Measurements from ENCODE around the gene ERAL1. TPM values are rescaled to one million over a fixed set of nuclear protein-coding genes. Genes with fewer than 3 reads are reported as not detected.
A peak's percentile ranks its signal among the peaks of the same experiment; 100 is the strongest.
"Not testable (repeated sequence)": the region's sequence is repeated elsewhere in the genome, so short reads cannot be mapped to it uniquely, and the experiment has no call there.

ERAL1 gene
- total RNA-seq, 1 donor from 2014 or later: 17.6 TPM

DNA sequence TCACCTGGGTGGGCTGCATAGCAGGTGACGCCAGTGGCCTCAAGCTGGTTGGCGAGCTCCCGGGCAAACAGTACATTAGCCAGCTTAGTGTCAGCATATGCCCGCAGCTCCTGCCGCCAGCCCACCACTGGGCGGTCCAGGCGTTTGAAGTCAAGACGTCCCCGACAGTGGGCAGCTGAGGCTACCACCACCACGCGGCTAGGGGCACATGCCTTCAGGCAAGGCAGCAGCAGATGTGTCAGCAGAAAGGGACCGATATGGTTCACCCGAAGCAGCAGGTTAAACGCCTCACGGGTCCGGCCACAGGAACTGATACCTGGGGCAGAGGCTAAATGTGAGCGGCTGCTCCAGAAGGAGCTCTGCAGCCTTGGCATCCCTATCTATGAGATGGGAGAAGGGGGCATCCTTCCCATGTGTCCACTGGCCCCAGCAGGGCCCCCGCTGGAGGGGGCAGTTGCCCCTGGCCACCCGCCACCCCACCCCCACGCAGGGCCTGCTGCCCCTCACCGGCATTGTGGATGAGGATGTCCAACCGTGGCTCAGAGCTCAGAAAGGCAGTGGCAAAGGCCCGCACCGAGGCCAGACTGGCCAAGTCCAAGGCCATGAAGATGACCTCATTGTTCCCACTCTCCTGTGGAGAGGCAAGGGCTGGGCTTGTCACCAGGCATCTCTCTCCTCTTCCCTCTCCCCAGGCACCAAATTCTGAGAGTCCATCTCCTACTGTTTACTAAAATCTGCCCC lies 46.3 kb downstream of the ERAL1 start:
- DNase-seq (ENCODE audit: low read depth) (no peak), FAIRE-seq (no peak)
- H3K4me3 ChIP-seq (ENCODE audit: low read depth, low read length): no peak overlapping the region
- TF ChIP-seq, protein P1, sequence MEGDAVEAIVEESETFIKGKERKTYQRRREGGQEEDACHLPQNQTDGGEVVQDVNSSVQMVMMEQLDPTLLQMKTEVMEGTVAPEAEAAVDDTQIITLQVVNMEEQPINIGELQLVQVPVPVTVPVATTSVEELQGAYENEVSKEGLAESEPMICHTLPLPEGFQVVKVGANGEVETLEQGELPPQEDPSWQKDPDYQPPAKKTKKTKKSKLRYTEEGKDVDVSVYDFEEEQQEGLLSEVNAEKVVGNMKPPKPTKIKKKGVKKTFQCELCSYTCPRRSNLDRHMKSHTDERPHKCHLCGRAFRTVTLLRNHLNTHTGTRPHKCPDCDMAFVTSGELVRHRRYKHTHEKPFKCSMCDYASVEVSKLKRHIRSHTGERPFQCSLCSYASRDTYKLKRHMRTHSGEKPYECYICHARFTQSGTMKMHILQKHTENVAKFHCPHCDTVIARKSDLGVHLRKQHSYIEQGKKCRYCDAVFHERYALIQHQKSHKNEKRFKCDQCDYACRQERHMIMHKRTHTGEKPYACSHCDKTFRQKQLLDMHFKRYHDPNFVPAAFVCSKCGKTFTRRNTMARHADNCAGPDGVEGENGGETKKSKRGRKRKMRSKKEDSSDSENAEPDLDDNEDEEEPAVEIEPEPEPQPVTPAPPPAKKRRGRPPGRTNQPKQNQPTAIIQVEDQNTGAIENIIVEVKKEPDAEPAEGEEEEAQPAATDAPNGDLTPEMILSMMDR (IDR thresholded peaks at IDR 0.05; ENCODE audit: insufficient read depth, low read length, severe bottlenecking): no peak
- no peaks in the 10 kb centered on the region for H3K36me3 ChIP-seq (ENCODE audit: control insufficient read depth, insufficient read depth, low read length)
- no peaks in the 10 kb centered on the region for H3K27me3 ChIP-seq (ENCODE audit: control insufficient read depth, insufficient read depth, low read length)

DNA sequence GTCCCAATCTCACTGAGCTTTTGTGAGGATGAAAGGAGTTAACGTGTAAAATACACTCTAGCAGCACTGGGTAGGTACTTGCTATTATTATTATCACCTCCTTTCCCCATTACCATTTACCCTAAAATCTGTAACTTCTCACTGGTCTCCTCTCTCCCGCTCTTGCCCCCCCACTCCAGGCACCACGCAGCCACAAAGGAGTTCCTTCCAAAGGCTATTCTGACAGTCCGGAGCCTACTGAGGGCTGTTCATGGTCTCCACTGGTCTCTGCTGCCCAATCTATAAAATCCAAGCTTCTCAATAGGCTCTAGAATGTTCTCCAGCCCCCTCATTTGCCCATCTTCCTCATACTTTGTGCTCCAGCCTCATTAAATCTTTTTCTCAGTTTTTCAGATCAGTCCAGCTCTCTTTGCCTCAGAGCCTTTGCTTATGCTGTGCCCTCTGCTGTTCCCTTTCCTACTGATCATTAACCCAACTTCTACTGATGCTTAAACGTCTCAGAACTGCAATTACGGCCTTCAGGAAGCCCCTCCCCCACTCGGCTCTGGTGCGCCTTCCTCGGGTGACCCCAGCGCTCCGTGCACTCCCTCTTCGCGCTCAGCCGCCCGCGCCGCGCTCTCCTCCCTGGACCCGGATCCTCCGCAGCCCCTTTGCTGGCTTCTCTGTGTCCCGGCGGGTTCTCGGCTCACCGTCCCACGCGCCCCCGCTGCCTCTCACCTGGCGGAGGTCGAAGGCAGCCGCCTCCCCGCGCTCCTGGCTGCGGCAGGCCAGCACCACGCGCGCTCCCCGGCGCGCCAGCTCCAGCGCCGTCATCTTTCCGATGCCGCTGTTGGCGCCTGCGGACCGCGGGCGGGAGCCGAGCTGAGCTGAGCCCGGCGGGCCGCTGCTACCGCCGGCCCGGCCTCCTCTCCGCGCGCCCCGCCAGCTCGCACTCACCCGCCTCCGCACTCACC lies 47.3 kb downstream of the ERAL1 start:
- no peak for FAIRE-seq
- TF ChIP-seq, protein P1 (IDR thresholded peaks at IDR 0.05; ENCODE audit: insufficient read depth, low read length, severe bottlenecking): no peak
- peaks cover 3% of the 10 kb centered on the region for H3K36me3 ChIP-seq (ENCODE audit: control insufficient read depth, insufficient read depth, low read length)
- peak overlapping the region; percentile 56 for H3K4me3 ChIP-seq (ENCODE audit: low read depth, low read length)
- DNase-seq (ENCODE audit: low read depth): no peak
- no peaks in the 10 kb centered on the region for H3K27me3 ChIP-seq (ENCODE audit: control insufficient read depth, insufficient read depth, low read length)

DNA sequence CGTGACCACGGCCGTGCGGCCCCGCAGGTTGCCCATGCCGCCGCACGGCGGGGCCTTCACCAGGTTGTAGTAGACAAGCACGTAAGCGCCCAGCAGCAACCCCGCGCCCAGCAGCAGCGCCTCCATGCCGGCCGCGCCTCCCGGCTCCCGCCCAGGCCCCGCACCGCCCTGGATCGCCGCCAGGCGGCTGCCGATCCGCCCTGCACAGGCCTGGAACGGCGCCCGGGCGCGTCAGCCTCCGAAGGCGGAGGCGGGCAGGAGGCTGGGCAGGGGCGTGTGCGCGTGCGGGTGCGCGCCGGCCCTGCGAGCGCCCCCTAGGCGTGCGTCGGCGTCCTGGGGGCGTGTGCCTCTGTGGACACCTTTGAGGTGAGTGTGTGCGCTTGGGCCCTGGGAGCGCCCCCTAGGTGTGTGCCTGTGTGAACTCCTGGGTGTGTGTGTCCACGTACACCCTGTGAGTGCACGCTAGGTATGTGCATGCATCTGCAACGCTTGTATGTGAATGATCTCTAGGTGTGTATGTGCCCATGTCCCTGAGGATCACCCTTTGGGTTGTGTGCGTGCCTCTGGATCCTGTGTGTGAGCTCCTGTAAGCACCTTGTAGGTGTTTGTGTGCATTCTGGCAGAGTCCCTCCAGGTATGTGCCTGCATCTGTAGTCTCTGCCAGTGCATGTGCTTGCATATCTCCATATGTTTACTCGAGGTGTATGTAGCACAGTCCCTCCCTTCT lies 48.2 kb downstream of the ERAL1 start, which contains the start of gene DHRS13:
DHRS13 (minus strand) TSS at position 261 of the 727 bp plus-strand sequence; CDS start at position 126, 135 bp downstream.
- Histone ChIP-seq H3K36me3 (ENCODE audit: control insufficient read depth, insufficient read depth, low read length) (peaks cover 4% of the 10 kb centered on the region), H3K27me3 (ENCODE audit: control insufficient read depth, insufficient read depth, low read length) (no peaks in the 10 kb centered on the region), H3K4me3 (ENCODE audit: low read depth, low read length) (peak within 1 kb of the TSS; percentile 56)
- FAIRE-seq: no peak
- TF ChIP-seq, protein P1 (IDR thresholded peaks at IDR 0.05; ENCODE audit: insufficient read depth, low read length, severe bottlenecking): peak; percentile 92
- DNase-seq (ENCODE audit: low read depth): peak; percentile 84

DNA sequence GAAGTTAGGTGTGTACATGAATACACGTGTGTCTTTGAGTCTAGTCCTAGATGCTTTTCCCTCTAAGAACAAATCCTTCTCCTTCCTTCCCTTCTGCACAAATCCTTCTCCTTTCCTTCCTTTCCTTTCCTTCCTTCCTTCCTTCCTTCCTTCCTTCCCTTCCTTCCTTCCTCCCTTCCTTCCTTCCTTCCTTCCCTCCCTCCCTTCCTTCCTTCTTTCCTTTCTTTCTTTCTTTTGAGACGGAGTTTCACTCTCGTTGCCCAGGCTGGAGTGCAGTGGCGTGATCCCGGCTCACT lies 48.7 kb downstream of the ERAL1 start:
- not testable (repeated sequence) for DNase-seq (ENCODE audit: low read depth); FAIRE-seq; H3K27me3 ChIP-seq (ENCODE audit: control insufficient read depth, insufficient read depth, low read length); H3K4me3 ChIP-seq (ENCODE audit: low read depth, low read length); H3K36me3 ChIP-seq (ENCODE audit: control insufficient read depth, insufficient read depth, low read length)

DNA sequence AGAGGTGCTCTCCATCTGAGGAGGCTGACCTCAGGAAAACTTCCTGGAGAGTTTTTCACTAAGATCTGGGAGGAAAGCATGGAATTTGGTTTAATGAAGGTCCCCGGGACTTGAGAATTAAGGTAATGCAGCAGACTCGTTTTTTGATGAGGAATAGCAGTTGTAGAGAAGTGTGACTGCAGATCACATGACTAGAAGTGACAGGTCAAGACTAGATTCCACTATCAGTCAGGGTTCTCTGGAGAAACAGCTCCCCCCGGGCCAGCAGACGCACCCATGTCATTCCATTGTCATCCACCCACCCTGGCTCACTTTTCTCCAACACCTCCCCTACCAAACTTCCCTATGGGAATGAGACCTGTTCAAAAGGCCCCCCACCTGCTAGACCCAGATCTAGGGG lies 50.0 kb downstream of the ERAL1 start:
- DNase-seq (ENCODE audit: low read depth) (peak; percentile 33), FAIRE-seq (no peak)
- peaks cover 12% of the 10 kb centered on the region for H3K36me3 ChIP-seq (ENCODE audit: control insufficient read depth, insufficient read depth, low read length)
- no peak overlapping the region for H3K4me3 ChIP-seq (ENCODE audit: low read depth, low read length)
- no peaks in the 10 kb centered on the region for H3K27me3 ChIP-seq (ENCODE audit: control insufficient read depth, insufficient read depth, low read length)
- TF ChIP-seq, protein P1 (IDR thresholded peaks at IDR 0.05; ENCODE audit: insufficient read depth, low read length, severe bottlenecking): no peak

DNA sequence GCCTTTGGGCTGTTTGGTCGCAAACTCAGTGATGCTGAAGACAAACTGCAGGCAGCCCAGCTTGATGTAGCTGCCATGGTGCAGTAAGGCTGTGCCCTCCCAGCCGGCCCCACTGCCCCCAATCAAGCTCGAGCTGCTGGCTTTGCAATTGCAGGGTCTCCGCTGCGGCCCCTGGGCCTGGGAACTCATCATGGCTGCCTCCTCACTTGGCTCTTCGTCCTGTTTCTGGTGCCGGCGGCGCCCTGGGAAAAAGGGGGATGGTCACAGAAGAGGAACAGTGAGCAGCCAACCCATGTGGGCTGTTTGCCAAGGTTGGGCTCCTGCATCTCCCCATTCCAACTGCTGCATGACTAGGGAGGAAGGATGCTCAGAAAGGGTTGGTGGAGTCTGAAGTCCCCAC lies 51.5 kb downstream of the ERAL1 start:
- TF ChIP-seq, protein P1 (IDR thresholded peaks at IDR 0.05; ENCODE audit: insufficient read depth, low read length, severe bottlenecking): no peak
- FAIRE-seq (no peak), DNase-seq (ENCODE audit: low read depth) (no peak)
- Histone ChIP-seq H3K4me3 (ENCODE audit: low read depth, low read length) (no peak overlapping the region), H3K27me3 (ENCODE audit: control insufficient read depth, insufficient read depth, low read length) (no peaks in the 10 kb centered on the region), H3K36me3 (ENCODE audit: control insufficient read depth, insufficient read depth, low read length) (peaks cover 16% of the 10 kb centered on the region)
